ENCODE results near the gene KLHL28.

DNA sequence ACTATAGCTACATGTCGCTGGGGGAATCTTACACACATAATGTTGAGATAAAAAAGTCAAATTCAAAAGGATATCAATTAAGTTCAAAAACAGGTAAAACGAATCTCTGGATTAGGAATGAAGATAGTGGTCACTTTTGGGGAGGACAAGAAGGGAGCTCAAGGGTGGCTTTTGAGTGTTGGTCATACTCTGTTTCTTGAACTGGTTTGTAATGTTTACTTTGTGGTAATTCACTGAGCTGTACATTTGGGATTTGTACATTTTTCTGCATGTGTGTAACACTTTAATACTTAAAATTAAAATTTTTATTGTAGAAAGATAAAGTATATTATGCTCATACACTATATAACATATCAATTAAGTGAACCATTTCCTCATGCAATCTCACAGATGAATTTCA lies 26.6 kb downstream of the KLHL28 start:
- TF ChIP-seq, protein P1, sequence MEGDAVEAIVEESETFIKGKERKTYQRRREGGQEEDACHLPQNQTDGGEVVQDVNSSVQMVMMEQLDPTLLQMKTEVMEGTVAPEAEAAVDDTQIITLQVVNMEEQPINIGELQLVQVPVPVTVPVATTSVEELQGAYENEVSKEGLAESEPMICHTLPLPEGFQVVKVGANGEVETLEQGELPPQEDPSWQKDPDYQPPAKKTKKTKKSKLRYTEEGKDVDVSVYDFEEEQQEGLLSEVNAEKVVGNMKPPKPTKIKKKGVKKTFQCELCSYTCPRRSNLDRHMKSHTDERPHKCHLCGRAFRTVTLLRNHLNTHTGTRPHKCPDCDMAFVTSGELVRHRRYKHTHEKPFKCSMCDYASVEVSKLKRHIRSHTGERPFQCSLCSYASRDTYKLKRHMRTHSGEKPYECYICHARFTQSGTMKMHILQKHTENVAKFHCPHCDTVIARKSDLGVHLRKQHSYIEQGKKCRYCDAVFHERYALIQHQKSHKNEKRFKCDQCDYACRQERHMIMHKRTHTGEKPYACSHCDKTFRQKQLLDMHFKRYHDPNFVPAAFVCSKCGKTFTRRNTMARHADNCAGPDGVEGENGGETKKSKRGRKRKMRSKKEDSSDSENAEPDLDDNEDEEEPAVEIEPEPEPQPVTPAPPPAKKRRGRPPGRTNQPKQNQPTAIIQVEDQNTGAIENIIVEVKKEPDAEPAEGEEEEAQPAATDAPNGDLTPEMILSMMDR (IDR thresholded peaks at IDR 0.05): no peak
- no peak for TF ChIP-seq EP300 (IDR thresholded peaks at IDR 0.05)
